GM18499 (cell line): Measurements from ENCODE around the gene CYTL1.

Experiments used
- ATAC-seq: cut with Tn5 transposase; IDR thresholded peaks from one replicate; pipeline ENCODE4 v1.9.1; 2021; ENCODE audit warnings: moderate number of reproducible peaks; ENCODE audit not compliant: insufficient read depth, unreplicated experiment

Gene CYTL1

DNA sequence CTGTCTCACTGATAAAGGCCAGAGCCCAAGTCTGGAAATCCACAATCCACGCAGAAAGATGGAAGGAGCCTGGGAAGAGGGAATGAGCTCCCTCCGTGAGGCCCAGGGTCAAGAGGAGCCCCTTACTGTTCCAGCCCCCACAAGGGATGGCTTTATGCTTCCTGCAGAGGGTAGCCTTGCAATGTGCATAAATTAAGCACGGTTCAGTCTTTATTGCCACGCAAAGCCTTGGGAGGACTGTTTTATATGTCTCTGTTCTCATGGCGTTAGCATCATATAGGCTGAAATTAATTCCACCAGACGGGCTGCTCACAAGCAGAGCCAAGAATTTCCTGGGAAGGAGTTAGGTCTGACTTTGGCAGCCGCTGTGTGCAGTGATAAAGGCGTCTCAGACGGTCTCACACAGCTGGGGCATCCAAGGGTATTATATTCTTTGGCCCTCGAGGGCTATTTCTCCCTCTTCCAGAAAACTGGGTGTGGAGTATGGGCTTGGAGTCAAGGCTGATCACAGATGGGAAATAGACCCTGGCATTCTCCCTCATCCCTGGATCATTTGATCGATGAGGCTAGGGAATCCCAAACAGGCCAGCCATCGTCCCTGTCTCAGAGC, 38.5 kb downstream of the CYTL1 start:
- no peak for ATAC-seq

DNA sequence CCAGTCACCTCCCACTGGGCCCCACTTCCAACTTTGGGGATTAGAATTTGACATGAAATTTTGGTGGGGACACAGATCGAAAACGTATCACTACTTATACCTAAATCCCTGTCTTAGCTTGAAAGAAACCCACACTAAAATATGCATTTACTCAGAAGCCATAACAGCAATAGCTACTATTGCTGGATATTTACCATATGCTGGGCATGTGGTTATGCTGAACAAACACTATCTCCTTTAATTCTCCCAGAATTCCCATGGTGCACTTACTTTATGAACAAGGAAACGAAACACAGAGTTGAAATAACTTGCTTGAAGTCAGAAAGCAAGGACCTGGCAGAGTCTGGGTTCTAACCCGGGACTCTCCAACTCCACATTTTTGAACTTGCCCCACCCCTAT, 39.3 kb downstream of the CYTL1 start:
- ATAC-seq: no peak

DNA sequence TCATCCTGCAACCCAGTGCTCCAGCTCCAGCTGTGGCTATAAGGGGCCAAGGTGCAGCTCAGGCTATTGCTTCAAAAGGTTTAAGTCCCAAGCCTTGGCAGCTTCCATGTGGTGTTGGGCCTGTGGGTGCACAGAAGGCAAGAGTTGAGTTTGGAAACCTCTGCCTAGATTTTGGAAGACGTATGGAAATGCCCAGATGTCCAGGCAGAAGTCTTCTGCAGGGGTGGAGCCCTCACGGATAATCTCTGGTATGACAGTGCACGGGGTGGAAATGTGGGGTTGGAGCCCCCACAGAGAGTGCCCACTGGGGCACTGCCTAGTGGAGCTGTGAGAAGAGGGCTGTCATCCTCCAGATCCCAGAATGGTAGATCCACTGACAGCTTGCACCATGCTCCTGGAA, 44.5 kb downstream of the CYTL1 start:
- no peak for ATAC-seq

DNA sequence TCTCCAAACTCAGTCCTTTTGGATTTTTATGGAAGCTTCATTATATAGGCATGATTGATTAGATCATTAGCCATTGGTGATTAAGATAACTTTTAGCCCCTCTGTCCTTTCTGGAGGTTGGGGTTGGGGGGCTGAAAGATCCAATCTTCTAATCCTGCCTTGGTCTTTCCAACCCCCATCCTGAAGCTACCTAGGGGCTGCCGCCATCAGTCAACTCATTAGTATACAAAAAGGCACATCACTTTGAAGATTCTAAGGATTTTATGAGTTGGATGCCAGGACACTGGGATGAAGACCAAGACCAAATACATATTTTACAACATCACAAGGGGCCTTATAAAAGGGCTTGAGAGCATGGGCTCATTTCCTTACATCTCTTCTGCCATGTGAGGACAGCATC, 47.5 kb downstream of the CYTL1 start:
- ATAC-seq: no peak

DNA sequence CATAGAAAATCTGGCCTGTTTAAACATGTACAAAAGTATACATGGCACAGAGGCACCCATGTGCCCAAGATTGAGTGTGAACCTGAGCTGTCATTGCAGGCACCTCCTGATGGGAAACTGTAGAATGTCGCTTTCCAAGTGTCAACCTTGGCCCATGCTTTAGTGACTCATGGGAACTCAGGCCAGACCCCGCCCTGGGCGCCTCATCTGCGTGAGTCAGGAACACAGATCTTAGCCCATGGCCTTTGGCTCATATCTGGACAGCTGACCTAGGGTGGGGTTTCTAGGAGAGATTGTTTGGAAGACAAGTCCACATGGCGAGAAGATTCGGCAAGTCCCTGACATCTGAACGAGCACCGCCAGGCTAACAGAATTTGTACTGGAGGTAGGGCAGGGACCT, 50.0 kb downstream of the CYTL1 start:
- ATAC-seq: no peak

GRCh38 chr4:4968161-4968725, 51.0 kb downstream of the CYTL1 start:
- ATAC-seq: no peak
